ENCODE measurements around the gene TMEM163. TPM values are rescaled to one million over a fixed set of nuclear protein-coding genes. Genes with fewer than 3 reads are reported as not detected.
"Not testable (repeated sequence)": the region's sequence is repeated elsewhere in the genome, so short reads cannot be mapped to it uniquely, and the experiment has no call there.

The TMEM163 gene
- total RNA-seq, 2 experiments from 2014 or later, result not detected

DNA sequence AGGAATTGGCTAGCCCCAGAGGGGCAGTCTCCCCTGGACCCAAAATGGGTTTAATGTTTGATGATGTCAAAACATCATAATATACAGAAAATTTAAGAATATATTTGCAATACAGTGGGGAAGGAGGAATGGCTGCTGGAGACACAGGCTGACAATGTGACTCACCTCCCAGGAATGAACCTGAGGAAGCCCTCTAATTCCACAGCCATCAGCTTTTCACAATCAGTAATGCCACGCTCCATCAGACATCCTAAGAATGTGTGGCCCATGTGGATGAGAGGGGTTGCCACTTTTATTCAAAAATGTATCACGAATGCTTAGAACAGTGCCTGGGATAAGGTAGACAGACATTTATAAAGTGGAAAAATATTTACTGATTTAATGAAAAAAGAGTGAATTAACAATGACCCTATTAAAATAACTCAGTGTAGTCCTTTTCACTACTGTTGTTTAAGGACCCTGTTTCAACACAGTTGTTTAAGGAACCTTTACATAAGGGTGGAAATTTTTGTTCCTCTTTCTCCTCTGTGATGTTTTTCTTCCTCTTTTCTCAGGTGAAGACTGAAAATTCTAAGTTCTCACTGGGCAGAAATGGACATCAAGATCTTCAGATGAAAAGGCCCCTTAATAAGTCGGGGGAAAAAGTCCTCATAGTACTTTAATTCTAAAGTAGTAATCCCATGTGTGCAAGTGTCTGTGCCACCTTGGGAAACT is 17.5 kb upstream of the TMEM163 start:
- Mint-ChIP-seq H3K9me3 (peaks cover 4% of the 10 kb centered on the region), H3K4me1 (no peaks in the 10 kb centered on the region), H3K36me3 (no peaks in the 10 kb centered on the region), H3K27me3 (peaks cover 31% of the 10 kb centered on the region), H3K27ac (no peak overlapping the region), H3K4me3 (no peak overlapping the region)
- no peak for DNase-seq

DNA sequence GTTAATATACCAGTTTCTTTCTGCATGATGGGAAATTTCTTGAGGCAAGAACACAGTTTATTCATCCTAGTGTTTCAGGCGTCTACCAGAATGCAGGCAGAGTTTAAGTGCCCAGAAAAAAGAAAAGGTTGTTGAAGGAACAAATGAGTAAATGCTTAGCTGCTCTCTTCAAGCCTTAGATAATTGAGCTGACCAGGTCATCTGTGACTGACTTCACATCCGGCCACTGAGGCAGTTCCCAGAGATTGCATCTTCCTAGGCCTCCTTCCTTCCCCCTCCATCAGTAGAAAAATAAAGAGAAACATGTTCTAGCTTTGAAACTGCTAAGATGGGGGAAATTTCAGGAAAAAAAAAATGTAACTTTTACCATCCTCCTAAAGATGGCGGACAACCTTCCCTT is 9.4 kb upstream of the TMEM163 start:
- no peak for DNase-seq
- Mint-ChIP-seq H3K4me1 (no peaks in the 10 kb centered on the region), H3K36me3 (no peaks in the 10 kb centered on the region), H3K4me3 (no peak overlapping the region), H3K27ac (no peak overlapping the region), H3K9me3 (peaks cover 4% of the 10 kb centered on the region), H3K27me3 (peaks cover 17% of the 10 kb centered on the region)

DNA sequence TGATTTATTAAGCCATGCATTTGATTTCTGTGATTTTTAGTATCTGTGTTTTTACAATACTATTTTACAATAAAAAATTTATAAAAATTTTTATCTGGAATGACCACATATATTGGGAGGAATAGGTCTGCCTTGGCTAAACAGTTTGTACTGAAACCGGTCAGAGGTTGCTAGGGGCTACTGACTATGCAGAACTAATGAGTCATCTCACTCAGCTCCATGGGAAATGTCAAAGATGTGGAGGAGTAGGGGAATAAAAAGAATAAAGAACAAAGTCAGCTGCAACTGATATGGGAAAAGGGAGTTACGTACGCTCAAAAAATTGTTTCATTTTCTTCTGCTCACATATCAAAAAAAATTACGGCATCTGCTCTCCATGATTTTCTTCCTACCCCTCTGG is 8.6 kb upstream of the TMEM163 start:
- Mint-ChIP-seq H3K36me3 (no peaks in the 10 kb centered on the region), H3K9me3 (peaks cover 4% of the 10 kb centered on the region), H3K4me3 (no peak overlapping the region), H3K27me3 (peaks cover 23% of the 10 kb centered on the region), H3K27ac (no peak overlapping the region), H3K4me1 (no peaks in the 10 kb centered on the region)
- no peak for DNase-seq

DNA sequence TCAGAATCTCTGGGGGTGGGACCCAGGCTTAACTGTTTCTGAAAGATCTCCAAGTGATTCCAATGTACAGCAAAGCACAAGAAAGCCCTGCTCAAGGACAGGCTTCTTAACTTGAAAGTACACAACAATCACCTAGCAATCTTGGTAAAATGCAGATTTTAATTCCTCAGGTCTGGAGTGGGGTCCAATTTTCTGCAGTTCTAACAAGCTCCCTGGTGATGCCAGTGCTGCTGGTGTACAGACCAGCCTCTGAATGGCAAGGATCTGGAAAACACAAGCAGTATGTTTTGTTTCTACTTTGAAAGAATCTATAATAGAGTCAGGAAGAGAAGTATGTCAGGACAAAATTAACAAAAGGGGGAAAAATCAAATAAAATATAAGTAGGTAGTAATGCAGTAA is 7.8 kb upstream of the TMEM163 start:
- Mint-ChIP-seq H3K27me3 (peaks cover 30% of the 10 kb centered on the region), H3K4me3 (no peak overlapping the region), H3K36me3 (no peaks in the 10 kb centered on the region), H3K27ac (no peak overlapping the region), H3K4me1 (no peaks in the 10 kb centered on the region), H3K9me3 (no peaks in the 10 kb centered on the region)
- DNase-seq, result no peak

DNA sequence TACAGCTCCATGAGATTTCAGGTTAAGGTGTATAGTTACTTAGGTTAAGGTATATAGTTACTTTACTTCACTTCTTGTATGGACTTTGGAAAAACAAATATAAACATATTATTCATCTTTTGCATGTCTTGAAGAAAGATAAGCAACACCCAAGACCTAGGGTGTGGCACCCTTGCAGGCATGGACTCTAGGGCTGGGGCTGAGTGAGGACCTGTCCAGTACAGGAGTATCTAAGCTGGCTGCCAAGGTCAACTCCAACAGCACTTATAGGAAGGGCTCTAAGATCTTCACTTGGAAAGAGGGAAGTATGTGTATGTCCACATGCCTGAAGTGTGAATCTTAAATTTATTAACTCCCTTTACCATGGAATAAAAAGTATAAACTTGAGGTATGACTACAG is 7.1 kb upstream of the TMEM163 start:
- Mint-ChIP-seq H3K27ac (no peak overlapping the region), H3K27me3 (peaks cover 38% of the 10 kb centered on the region), H3K9me3 (no peaks in the 10 kb centered on the region), H3K4me3 (no peak overlapping the region), H3K36me3 (no peaks in the 10 kb centered on the region), H3K4me1 (no peaks in the 10 kb centered on the region)
- no peak for DNase-seq

DNA sequence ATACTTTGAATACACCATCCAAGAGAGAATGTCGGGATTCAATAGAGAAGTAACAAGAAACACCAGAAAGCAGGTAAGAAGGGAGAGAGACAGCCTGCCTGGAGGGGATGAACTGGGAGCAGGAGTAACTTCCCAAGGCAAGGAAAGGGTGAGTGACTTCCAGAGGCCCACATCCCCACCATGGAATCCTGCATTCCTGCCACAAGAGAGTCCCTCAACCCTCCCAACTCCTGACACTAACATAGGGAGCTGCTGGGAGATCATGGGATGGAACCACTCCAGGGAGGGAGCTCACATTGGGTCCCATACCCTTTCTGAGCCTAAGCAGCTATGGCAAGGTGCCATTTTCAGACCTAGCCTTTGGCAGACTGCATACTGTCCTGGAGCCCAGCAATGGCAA is 5.5 kb upstream of the TMEM163 start:
- no peak for DNase-seq
- H3K4me3 Mint-ChIP-seq, result no peak overlapping the region
- H3K9me3 Mint-ChIP-seq, result no peaks in the 10 kb centered on the region
- H3K27ac Mint-ChIP-seq, result no peak overlapping the region
- no peaks in the 10 kb centered on the region for H3K36me3 Mint-ChIP-seq
- peaks cover 53% of the 10 kb centered on the region for H3K27me3 Mint-ChIP-seq
- no peaks in the 10 kb centered on the region for H3K4me1 Mint-ChIP-seq

DNA sequence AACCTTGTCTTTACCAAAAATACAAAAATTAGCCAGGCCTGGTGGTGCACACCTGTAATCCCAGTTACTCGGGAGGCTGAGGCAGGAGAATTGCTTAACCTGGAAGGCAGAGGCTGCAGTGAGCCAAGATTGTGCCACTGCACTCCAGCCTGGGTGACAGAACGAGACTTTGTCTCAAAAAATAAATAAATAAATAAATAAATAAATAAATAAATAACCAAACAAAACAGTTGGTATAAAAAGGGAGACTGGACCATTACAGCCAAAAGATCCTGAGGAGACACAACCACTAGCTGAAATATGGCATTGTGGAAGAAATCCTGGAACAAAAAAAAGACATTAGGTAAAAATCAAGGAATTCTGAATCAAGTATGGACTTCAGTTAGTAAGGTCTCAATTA is 4.9 kb upstream of the TMEM163 start:
- H3K27ac Mint-ChIP-seq, H3K9me3 Mint-ChIP-seq, H3K4me1 Mint-ChIP-seq, DNase-seq, H3K4me3 Mint-ChIP-seq, H3K36me3 Mint-ChIP-seq: not testable (repeated sequence)
- peaks cover 54% of the 10 kb centered on the region for H3K27me3 Mint-ChIP-seq

DNA sequence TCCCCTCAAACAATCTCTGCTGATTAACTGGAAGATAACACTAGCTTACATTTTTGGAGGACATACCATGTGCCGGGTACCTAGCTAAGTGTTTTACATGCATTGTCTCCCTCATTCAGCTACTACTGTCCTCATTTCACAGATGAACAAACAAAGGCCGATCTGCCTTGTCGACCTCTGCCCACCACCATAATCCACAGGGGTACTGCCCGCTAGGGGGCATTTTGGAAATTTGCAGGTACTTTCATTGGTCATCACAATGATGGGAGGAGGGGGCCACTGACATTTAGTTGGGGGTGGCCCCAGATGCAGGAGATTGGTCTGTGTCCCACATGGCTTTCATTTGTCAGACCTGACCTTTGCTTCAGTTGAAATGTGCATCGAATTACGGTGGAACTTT is 3.9 kb upstream of the TMEM163 start:
- H3K4me1 Mint-ChIP-seq, result peaks cover under 1% of the 10 kb centered on the region
- H3K27me3 Mint-ChIP-seq, result peaks cover 57% of the 10 kb centered on the region
- H3K9me3 Mint-ChIP-seq, result no peaks in the 10 kb centered on the region
- H3K4me3 Mint-ChIP-seq, result no peak overlapping the region
- no peak for DNase-seq
- no peak overlapping the region for H3K27ac Mint-ChIP-seq
- no peaks in the 10 kb centered on the region for H3K36me3 Mint-ChIP-seq

DNA sequence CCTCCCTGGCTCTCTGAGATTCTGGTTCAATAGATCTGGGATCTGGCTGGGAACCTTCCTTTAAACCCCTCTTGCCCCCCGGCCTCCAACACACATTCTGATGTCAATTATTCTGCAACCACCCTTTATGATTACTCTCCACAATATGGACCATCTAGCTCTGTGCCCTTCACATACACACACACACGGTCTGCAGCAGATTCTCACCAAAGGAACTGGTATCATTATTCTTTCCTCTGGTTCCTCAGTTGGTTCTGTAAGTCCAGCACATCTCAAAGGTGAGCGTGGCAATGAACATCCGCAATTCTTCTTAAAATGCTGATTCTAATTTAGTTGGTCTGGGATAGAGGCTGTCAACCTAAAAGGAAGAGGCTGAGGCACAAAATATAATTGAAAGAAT is 2.8 kb upstream of the TMEM163 start:
- Mint-ChIP-seq H3K36me3 (no peaks in the 10 kb centered on the region), H3K9me3 (no peaks in the 10 kb centered on the region), H3K4me3 (no peak overlapping the region)

DNA sequence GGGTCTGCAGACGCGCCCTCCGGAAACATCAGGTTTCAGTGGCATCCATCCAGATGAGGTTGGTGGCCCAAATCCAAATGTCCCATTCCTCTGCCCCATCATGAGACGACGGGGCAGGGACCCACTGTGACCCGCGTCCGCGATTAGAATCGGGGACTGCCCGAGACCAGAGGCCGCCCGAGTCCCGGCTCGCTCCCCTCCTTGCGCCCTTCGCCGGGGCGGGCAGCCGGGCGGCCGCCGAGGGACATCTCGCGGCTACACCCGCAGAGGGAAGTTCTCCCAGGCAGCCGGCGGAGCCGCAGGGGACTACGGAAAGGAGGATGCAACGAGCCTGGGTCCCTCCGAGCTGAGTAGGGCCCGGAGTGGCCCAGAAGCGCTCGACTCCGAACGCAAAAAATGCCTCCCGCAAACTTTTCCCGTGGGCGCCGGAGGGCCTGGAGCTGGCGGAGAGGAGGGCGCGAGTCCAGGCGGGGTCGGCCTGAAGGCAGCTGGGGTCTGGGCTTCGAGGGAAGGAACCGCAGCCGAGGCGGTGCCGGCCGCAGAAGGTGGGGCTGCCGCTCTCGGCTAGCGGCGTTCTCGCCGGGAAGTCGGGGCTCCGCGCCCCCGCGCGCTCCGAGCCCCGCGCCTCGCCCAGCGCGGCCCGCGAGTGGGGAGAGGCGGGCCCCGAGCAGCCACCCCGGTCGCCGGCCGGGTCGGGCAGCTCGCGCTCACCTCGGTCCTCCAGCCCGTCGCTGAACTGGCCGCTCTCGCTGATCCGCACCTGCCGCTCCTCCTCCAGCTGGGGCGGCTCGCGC is 580 bp downstream of the TMEM163 start:
- H3K36me3 Mint-ChIP-seq, result no peaks in the 10 kb centered on the region
- H3K4me1 Mint-ChIP-seq, result peaks cover 19% of the 10 kb centered on the region
- H3K27ac Mint-ChIP-seq, result no peak overlapping the region
- H3K9me3 Mint-ChIP-seq, result no peaks in the 10 kb centered on the region
- peaks cover 83% of the 10 kb centered on the region for H3K27me3 Mint-ChIP-seq
- DNase-seq, result no peak
- peak overlapping the region; percentile 38 for H3K4me3 Mint-ChIP-seq

More for the DNA sequence above, 2.8 kb upstream of the TMEM163 start:
- Mint-ChIP-seq H3K27me3 (peaks cover 60% of the 10 kb centered on the region), H3K27ac (no peak overlapping the region), H3K4me1 (peaks cover 3% of the 10 kb centered on the region)
- DNase-seq, result no peak

DNA sequence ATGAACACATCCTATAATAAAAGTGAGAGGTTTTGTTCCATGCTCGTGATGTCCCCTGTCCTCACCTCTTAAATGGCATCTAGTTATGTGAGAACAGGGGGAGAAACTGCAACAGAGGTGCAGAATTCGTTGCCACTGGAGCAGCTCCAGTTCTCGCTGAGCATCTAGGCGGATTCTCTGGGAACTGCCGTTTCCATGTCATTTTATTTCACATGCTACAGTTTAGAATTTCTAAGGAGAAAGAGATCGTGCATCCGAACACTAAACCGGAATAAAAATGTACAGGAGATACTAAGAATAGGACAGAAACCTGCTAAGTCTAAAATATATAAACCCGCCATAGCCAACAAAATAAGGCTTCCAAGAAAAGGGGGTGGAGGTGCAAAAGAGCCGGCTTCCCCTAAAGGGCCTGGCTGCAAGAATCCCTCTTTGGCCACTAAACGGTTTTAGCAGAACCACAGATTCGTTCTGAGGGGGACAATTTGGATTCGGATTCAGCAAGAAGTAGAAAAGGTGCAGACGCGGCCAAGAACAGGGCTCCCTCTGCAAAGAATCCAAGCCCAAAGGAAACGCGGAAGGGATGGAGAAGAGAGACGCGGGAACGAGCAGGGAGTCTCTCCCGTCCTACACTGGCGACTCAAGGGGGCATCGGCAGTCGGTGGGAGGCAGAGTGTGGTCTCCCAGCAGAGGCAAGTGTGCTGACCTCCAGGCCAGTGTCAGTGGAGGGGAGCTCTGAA is 1.3 kb downstream of the TMEM163 start:
- peak overlapping the region; percentile 24 for H3K4me3 Mint-ChIP-seq
- H3K4me1 Mint-ChIP-seq, result peaks cover 19% of the 10 kb centered on the region
- DNase-seq, result no peak
- H3K27me3 Mint-ChIP-seq, result peaks cover 86% of the 10 kb centered on the region
- H3K36me3 Mint-ChIP-seq, result no peaks in the 10 kb centered on the region
- H3K9me3 Mint-ChIP-seq, result no peaks in the 10 kb centered on the region
- H3K27ac Mint-ChIP-seq, result no peak overlapping the region

DNA sequence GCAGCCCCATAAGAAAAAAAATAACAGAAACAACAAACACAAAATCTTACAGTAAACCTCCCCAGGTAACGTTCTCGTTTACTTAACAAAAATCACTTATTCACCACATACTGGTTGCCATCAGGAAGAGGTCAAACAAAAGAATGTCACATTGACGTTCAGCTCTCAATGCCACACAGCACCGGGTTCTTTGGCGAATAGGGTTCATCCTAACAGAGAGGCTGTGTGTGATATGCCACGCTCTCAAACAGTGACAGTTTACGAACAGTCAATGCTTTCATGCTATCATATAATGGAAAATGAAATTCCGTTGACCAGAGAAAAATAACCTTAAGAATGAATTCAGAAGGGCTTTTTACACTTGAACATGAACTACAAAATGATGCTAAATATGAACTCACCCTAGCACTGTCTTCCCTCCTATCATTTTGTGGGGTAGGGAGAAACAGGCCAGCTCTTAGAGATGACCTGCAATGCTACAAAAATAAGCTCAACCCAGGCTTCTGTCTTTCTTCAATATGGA is 2.0 kb downstream of the TMEM163 start:
- peaks cover 86% of the 10 kb centered on the region for H3K27me3 Mint-ChIP-seq
- DNase-seq, result no peak
- H3K4me1 Mint-ChIP-seq, result peaks cover 19% of the 10 kb centered on the region
- no peak overlapping the region for H3K27ac Mint-ChIP-seq
- H3K4me3 Mint-ChIP-seq, result no peak overlapping the region
- H3K36me3 Mint-ChIP-seq, result no peaks in the 10 kb centered on the region
- no peaks in the 10 kb centered on the region for H3K9me3 Mint-ChIP-seq

DNA sequence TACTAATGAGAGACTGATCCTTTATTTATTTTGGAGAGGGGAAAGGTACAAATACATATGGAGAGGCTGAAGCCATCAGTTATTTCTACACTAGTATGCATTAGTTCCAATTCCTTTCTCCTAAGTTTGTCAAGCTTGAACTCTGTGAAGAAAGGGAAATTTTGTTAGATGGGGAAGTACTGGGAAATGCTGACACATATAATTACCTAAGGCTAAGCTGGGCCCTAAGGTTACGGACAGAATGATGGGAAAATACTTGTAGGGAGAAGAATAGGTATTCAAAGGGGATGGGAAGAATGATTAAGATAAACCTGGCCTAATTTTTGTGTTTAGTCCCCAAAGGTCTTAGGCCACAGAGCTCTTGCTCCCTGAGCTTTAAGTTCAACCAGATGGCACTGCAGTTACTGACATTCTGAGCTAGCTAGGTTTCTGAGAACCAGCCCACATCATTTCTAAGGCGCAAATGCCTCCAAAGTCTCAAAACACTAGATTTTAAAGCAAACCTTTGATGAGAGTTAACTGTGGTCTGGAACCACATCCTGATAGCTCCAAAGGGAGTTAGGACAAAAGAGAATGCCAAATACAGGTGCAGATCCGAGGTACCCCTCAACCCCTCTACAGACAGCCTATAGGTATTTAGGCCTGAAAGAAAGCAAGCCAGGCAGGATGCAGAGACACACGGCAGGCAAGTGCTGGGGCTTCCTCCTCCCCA is 2.7 kb downstream of the TMEM163 start:
- Mint-ChIP-seq H3K27me3 (peaks cover 86% of the 10 kb centered on the region), H3K27ac (no peak overlapping the region), H3K36me3 (no peaks in the 10 kb centered on the region), H3K4me1 (peaks cover 19% of the 10 kb centered on the region), H3K4me3 (no peak overlapping the region), H3K9me3 (no peaks in the 10 kb centered on the region)
- DNase-seq, result no peak

DNA sequence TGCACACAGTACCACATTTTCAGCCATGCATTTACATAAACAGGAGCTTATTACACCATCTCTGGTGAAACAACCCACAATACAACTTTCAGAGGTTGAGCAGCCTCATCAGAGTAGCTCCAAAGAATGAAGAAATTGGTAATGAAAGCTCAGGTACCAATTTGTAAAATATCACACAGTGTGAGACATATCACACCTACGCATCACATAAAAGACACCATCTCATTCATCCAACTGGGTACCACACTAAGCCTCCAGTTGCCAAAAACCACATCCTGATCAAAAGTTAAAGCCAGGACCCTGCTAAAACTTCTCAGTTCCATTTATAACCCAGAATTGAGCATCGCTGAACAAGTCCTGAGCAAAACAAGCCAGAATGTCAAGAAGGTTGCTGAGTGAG is 4.6 kb downstream of the TMEM163 start:
- no peak overlapping the region for H3K4me3 Mint-ChIP-seq
- no peaks in the 10 kb centered on the region for H3K9me3 Mint-ChIP-seq
- H3K27me3 Mint-ChIP-seq, result peaks cover 83% of the 10 kb centered on the region
- no peak overlapping the region for H3K27ac Mint-ChIP-seq
- no peaks in the 10 kb centered on the region for H3K36me3 Mint-ChIP-seq
- H3K4me1 Mint-ChIP-seq, result peaks cover 19% of the 10 kb centered on the region
- no peak for DNase-seq

DNA sequence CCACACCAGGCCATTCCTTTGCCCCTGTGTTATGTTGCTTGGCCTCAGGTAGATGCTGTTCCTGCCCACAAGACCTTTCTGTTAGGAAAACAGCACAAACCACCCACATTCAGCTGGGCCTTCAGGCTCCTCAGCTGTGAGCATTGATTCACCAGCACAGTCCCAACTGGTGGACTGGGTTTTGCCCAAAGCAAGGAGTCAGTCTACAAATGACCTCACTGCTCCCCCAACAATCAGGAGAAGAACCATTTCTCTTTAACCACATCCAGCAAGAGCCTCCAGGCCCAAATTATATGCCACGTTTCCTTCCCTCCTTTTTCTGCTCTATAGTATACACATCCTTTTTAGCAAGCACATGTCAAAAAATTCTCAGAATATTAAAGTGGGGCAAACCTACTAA is 5.2 kb downstream of the TMEM163 start:
- H3K9me3 Mint-ChIP-seq, result no peaks in the 10 kb centered on the region
- H3K27me3 Mint-ChIP-seq, result peaks cover 89% of the 10 kb centered on the region
- no peak overlapping the region for H3K27ac Mint-ChIP-seq
- no peak overlapping the region for H3K4me3 Mint-ChIP-seq
- no peaks in the 10 kb centered on the region for H3K36me3 Mint-ChIP-seq
- no peak for DNase-seq
- H3K4me1 Mint-ChIP-seq, result peaks cover 19% of the 10 kb centered on the region
